K562 (cell line): ENCODE data around the gene PTGER4. TPM values are rescaled to one million over a fixed set of nuclear protein-coding genes. Genes with fewer than 3 reads are reported as not detected.

ENCODE experiments used
- ATAC-seq: fragments of 200-7000 bp; cut with Tn5 transposase; 3 replicates; pipeline ENCODE4 v1.9.1; 2020; ENCODE audit warnings: moderate library complexity
- Bru-seq: library from RNA; stranded (reverse); fragments of 400-500 nt; gene quantifications from one replicate; lab custom pipeline; 2021; lab: Mats Ljungman, UMichigan
- BruChase-seq, 2 experiments: library from RNA; stranded (reverse); fragments of 400-500 nt; gene quantifications; one replicate each; lab custom pipeline; 2021; lab: Mats Ljungman, UMichigan
- BruUV-seq: library from RNA; stranded (reverse); fragments of 400-500 nt; replicated peaks from 2 replicates; lab custom pipeline; 2021; lab: Mats Ljungman, UMichigan
- CTCF ChIA-PET: fragments of 300-600 bp; formaldehyde crosslinking; extraction: SDS; loops from one replicate; lab custom pipeline; 2021; ENCODE audit warnings: low intra/inter-chr PET ratio; lab: Yijun Ruan, JAX
- POLR2A ChIA-PET: fragments of 300-600, 350-650 bp; sonication (Branson Sonifier 250); formaldehyde crosslinking; extraction: SDS; loops from one replicate; lab custom pipeline; 2021; ENCODE audit warnings: antibody characterized with exemption, inconsistent platforms; lab: Yijun Ruan, JAX
- DNase-seq, 4 experiments: peaks; one replicate each; pipeline versions ENCODE4 v3.0.0 to v3.0.0-alpha.2; 2011 to 2018; ENCODE audit warnings: low spot score in 3 of 4, mixed read lengths in 3 of 4; ENCODE audit errors: extremely low read depth in 1 of 4
- FAIRE-seq: peaks from 2 replicates; lab custom pipeline; 2011; peaks lifted over from hg19 to GRCh38; lab: Jason Lieb, UNC
- H2AFZ ChIP-seq: 2 replicates; pipeline ENCODE4 v1.6.0; 2011; ENCODE audit warnings: low read depth, low read length, control low read depth, inconsistent platforms
- H3K27ac ChIP-seq: fragments of 200-600 bp; 3 replicates; pipeline ENCODE4 v1.8.0; 2011; ENCODE audit warnings: low read depth, mild to moderate bottlenecking, control low read depth, inconsistent platforms, low read length, moderate library complexity, mixed read lengths; ENCODE audit errors: extremely low read depth
- H3K27me3 ChIP-seq, 2 experiments: fragments of 300-600 bp in 1 of 2; 2 replicates in 1 of 2; 3 replicates in 1 of 2; pipeline versions ENCODE4 v1.6.0 to v1.8.0; 2011; ENCODE audit warnings: inconsistent platforms in 2 of 2, low read length in 2 of 2, mild to moderate bottlenecking in 1 of 2, mixed read lengths in 1 of 2, moderate library complexity in 1 of 2; ENCODE audit not compliant: control insufficient read depth in 2 of 2, insufficient read depth in 2 of 2
- H3K36me3 ChIP-seq: fragments of 300-600 bp; 3 replicates; pipeline ENCODE4 v1.8.0; 2011; ENCODE audit warnings: mild to moderate bottlenecking, low read length, inconsistent platforms; ENCODE audit not compliant: control insufficient read depth, insufficient read depth
- H3K4me1 ChIP-seq, 2 experiments: fragments of 200-600 bp in 1 of 2; replicated peaks in 1 of 2; 2 replicates in 1 of 2; 3 replicates in 1 of 2; pipeline versions ENCODE4 v1.5.1 to v1.8.0; 2011; ENCODE audit warnings: inconsistent platforms in 2 of 2, low read length in 2 of 2, mild to moderate bottlenecking in 1 of 2, mixed read lengths in 1 of 2, moderate library complexity in 1 of 2; ENCODE audit not compliant: control insufficient read depth in 2 of 2, insufficient read depth in 2 of 2
- H3K4me2 ChIP-seq: 2 replicates; pipeline ENCODE4 v1.6.1; 2011; ENCODE audit warnings: low read length, control low read depth, inconsistent platforms, mixed read lengths; ENCODE audit not compliant: insufficient read depth
- H3K4me3 ChIP-seq: fragments of 200-600 bp; sonication (generic), shearing (Covaris generic); 2 replicates; pipeline ENCODE4 v1.5.1; 2016; ENCODE audit warnings: control low read depth, inconsistent platforms
- H3K79me2 ChIP-seq: fragments of 200-600 bp; 3 replicates; pipeline ENCODE4 v1.8.0; 2011; ENCODE audit warnings: low read length, inconsistent platforms; ENCODE audit not compliant: control insufficient read depth, insufficient read depth
- H3K9ac ChIP-seq, 2 experiments: 2 replicates each; pipeline versions ENCODE4 v1.6.0 to v1.6.1; 2011; ENCODE audit warnings: low read depth in 2 of 2, low read length in 2 of 2, control low read depth in 1 of 2, inconsistent platforms in 1 of 2, mild to moderate bottlenecking in 1 of 2, mixed read lengths in 1 of 2; ENCODE audit not compliant: insufficient read depth in 1 of 2
- H3K9me1 ChIP-seq: one replicate; pipeline ENCODE4 v1.6.0; 2011; ENCODE audit warnings: inconsistent platforms, mild to moderate bottlenecking, low read length, moderate library complexity; ENCODE audit not compliant: control insufficient read depth, insufficient read depth
- H3K9me3 ChIP-seq: replicated peaks from 2 replicates; pipeline ENCODE4 v1.5.1; 2011; ENCODE audit warnings: low read depth, low read length, inconsistent platforms; ENCODE audit not compliant: control insufficient read depth, insufficient read depth
- H4K20me1 ChIP-seq: replicated peaks from 2 replicates; pipeline ENCODE4 v1.6.1; 2011; ENCODE audit warnings: low read length, inconsistent platforms, mixed read lengths; ENCODE audit not compliant: control insufficient read depth, insufficient read depth
- NRF1 ChIP-seq, 2 experiments: fragments of 450-650 bp; IDR thresholded peaks in 1 of 2; conservative IDR thresholded peaks in 1 of 2; 2 replicates each; pipeline ENCODE4 v1.6.1; 2014; ENCODE audit warnings: mild to moderate bottlenecking in 2 of 2
- U2AF2 ChIP-seq: fragments of 200-400 bp; formaldehyde crosslinking; optimal IDR thresholded peaks from 2 replicates; pipeline ENCODE3; 2017; ENCODE audit warnings: low read depth, mild to moderate bottlenecking, low read length
- WGBS: fragments of 100-300 bp; shearing (Covaris generic); methylation state at CpG from one replicate; pipeline ENCODE4 v1.1.6; 2016; ENCODE audit warnings: low coverage, mixed read lengths; ENCODE audit not compliant: insufficient coverage; ENCODE audit errors: missing lambda C conversion rate; 5-methylcytosine and 5-hydroxymethylcytosine counted together
- in situ Hi-C: fragments of 300-500 bp; cut with MboI; formaldehyde crosslinking; loops from 4 replicates; pipeline ENCODE4 v1.15.0; 2018; ENCODE audit warnings: inconsistent platforms, mixed read lengths
- intact Hi-C: fragments of 100-400 bp; cut with micrococcal nuclease; formaldehyde crosslinking; loops from 2 replicates; pipeline ENCODE4 v1.14.2; 2022
- long read RNA-seq, 3 experiments: library from polyadenylated mRNA in 2 of 3; library from RNA in 1 of 3; unstranded in 2 of 3; stranded (forward) in 1 of 3; transcript quantifications; one replicate each; pipeline ENCODE4 v2.0.0, GENCODE V29; 2019 to 2022
- polyA minus RNA-seq, 3 experiments: library from RNA; depleted of rRNA, polyadenylated mRNA; stranded (reverse); fragments of >200 nt; gene quantifications; 2 replicates each; pipeline ENCODE4 v1.2.3, GENCODE V29; 2011
- polyA plus RNA-seq, 8 experiments: library from polyadenylated mRNA; depleted of rRNA in 4 of 8; stranded (reverse) in 5 of 8; unstranded in 3 of 8; fragments of >200 nt; fragmentation: Nextera tagmentation in 2 of 8; fragmentation: Illumina TruSeq in 1 of 8; extraction: Ambion mirVana in 2 of 8; extraction: Trizol in 1 of 8; gene quantifications; 2 replicates each; pipeline versions ENCODE4 v1.2.1 to v1.2.3, GENCODE V29; 2011 to 2014; ENCODE audit warnings: inconsistent platforms in 1 of 8, missing spikeins in 1 of 8
- total RNA-seq, 7 experiments: library from RNA; depleted of rRNA in 6 of 7; stranded (reverse); fragments of >200 nt in 6 of 7; fragmentation: Illumina TruSeq in 2 of 7; extraction: Trizol in 2 of 7; gene quantifications; 2 replicates each; pipeline versions ENCODE4 v1.2.1 to v1.2.3, GENCODE V29; 2011 to 2021; ENCODE audit warnings: low replicate concordance in 1 of 7

PTGER4 gene
- total RNA-seq (2011; cell fraction: chromatin; rRNA removed; ENCODE audit: low replicate concordance): not detected in 2 replicates
- total RNA-seq (2011; cell fraction: nucleolus; rRNA removed): not detected in 2 replicates
- total RNA-seq (2011; cell fraction: nucleoplasm; rRNA removed): not detected in 2 replicates
- total RNA-seq (2014; rRNA removed) (not detected in 2 replicates), total RNA-seq (2014; rRNA removed; fragmentation: Illumina TruSeq; extraction: Trizol) (not detected in 2 replicates), total RNA-seq (2015; rRNA removed; fragmentation: Illumina TruSeq; extraction: Trizol) (not detected in 2 replicates), total RNA-seq (2021) (0.11 and 0.31 TPM in 2 replicates), polyA plus RNA-seq (2011; rRNA removed) (not detected in 2 replicates), polyA plus RNA-seq (2014; fragmentation: Illumina TruSeq; extraction: Trizol) (not detected in 2 replicates), polyA plus RNA-seq (2014; fragmentation: Nextera tagmentation; extraction: Ambion mirVana) (not detected), polyA plus RNA-seq (2014; rRNA removed) (not detected in 2 replicates), polyA minus RNA-seq (2011; rRNA and poly(A)+ RNA removed) (not detected in 2 replicates), Bru-seq, nascent RNA (percentile 15 among the genes with signal in this experiment), BruChase-seq, experiment 1, labeled RNA remaining after a 2-hour chase (percentile 13 among the genes with signal in this experiment), BruChase-seq, experiment 2, labeled RNA remaining after a 6-hour chase (percentile 16 among the genes with signal in this experiment)
- polyA plus RNA-seq (2011; cell fraction: cytosol; rRNA removed): not detected in 2 replicates
- polyA plus RNA-seq (2011; cell fraction: nucleus; rRNA removed): not detected in 2 replicates
- polyA plus RNA-seq (2012): not detected in 2 replicates
- not detected in 2 replicates for polyA minus RNA-seq (2011; cell fraction: cytosol; rRNA and poly(A)+ RNA removed)
- not detected in 2 replicates for polyA minus RNA-seq (2011; cell fraction: nucleus; rRNA and poly(A)+ RNA removed)
- long read RNA-seq, experiment 1: 0 reads
- long read RNA-seq, experiment 2: 0 reads
- long read RNA-seq, experiment 3: 0 reads

- DNase-seq: no peak
- POLR2A ChIA-PET: interaction anchor here (0.6 to 1.1 kb wide), 4 partner anchors 9 to 1023 kb away, joined by 3 to 4 read pairs (median 3); no protein-coding TSS in a partner anchor
- Histone ChIP-seq H3K27me3 (peaks cover 14% of the 10 kb centered on the region in 2 experiments), H3K79me2 (no peaks in the 10 kb centered on the region), H4K20me1 (no peaks in the 10 kb centered on the region), H3K9ac (peak within 1 kb of the TSS in 1 of 2 experiments; percentile 81; a peak in 2 of 4 replicates), H3K4me1 (peaks cover 0 to 23% of the 10 kb centered on the region in 2 experiments; a peak in 2 of 5 replicates), H3K9me3 (no peaks in the 10 kb centered on the region), H3K36me3 (no peaks in the 10 kb centered on the region), H3K4me3 (peak within 1 kb of the TSS; percentile 52), H3K9me1 (no peaks in the 10 kb centered on the region), H3K27ac (no peak within 1 kb of the TSS), H3K4me2 (peak within 1 kb of the TSS; percentile 81), H2AFZ (peak within 1 kb of the TSS; percentile 93)
- ATAC-seq: no peak; the same call in 1 of the 3 replicates
- 29% methylated on average over 44 of the region's 44 CpGs for WGBS
- TF ChIP-seq U2AF2 (no peak), NRF1 (conservative IDR thresholded peaks at IDR 0.05 in 1 of 2, IDR thresholded peaks at IDR 0.05 in 1 of 2) (0 out of 4 replicates have a peak, but pooled peaks of 1 of the 2 experiments have one; percentile 11)
- no TSS peak for BruUV-seq
- FAIRE-seq: no peak
- intact Hi-C loops (loop anchor here (10.0 kb wide), 1 partner anchor 235 kb away; no protein-coding TSS in a partner anchor), in situ Hi-C loops (loop anchor here (25.0 kb wide), 1 partner anchor 743 kb away; no protein-coding TSS in a partner anchor)
- CTCF ChIA-PET: no interaction called here
These were observed at the start of gene PTGER4 for GRCh38 chr5:40679913-40680681. Gene PTGER4, plus strand, starts transcription at chr5:40679915. Its CDS starts 1,079 bp downstream, at chr5:40680994.
